Naive thymus-derived CD4-positive, alpha-beta T cell (primary cell): ENCODE data around the gene NTM. TPM values are rescaled to one million over a fixed set of nuclear protein-coding genes. Genes with fewer than 3 reads are reported as not detected.

ENCODE experiments used
- ATAC-seq: fragments of 150-1000 bp; cut with Tn5 transposase; 2 replicates; pipeline ENCODE4 v1.10.0; 2021; ENCODE audit warnings: mild to moderate bottlenecking, moderate library complexity
- CTCF ChIA-PET: fragments of 350-600 bp; sonication (Branson Sonifier 250); formaldehyde crosslinking; loops from one replicate; lab custom pipeline; 2021; ENCODE audit warnings: antibody characterized with exemption; lab: Charles Lee
- POLR2A ChIA-PET: fragments of 350-600 bp; sonication (Branson Sonifier 250); formaldehyde crosslinking; loops from one replicate; lab custom pipeline; 2021; ENCODE audit warnings: antibody characterized with exemption, inconsistent platforms; lab: Charles Lee
- DNase-seq, 9 donors: peaks; one replicate each; pipeline versions ENCODE4 v3.0.0 to v3.0.0-alpha.2; 2020 to 2022; ENCODE audit warnings: mixed read lengths in 1 of 9
- H3K27ac ChIP-seq: one replicate; pipeline ENCODE4 v1.7.0; 2013; ENCODE audit warnings: mild to moderate bottlenecking, low read depth, low read length, moderate library complexity
- H3K27me3 ChIP-seq, 2 donors: one replicate each; pipeline ENCODE4 v1.7.0; 2013; ENCODE audit warnings: low read length in 2 of 2, mild to moderate bottlenecking in 2 of 2, moderate library complexity in 2 of 2; ENCODE audit not compliant: control insufficient read depth in 2 of 2, insufficient read depth in 2 of 2
- H3K36me3 ChIP-seq, 3 experiments: 1 replicate in 2 of 3; 2 replicates in 1 of 3; pipeline ENCODE4 v1.7.0; 2013; ENCODE audit warnings: low read length in 3 of 3, mild to moderate bottlenecking in 3 of 3, moderate library complexity in 1 of 3; ENCODE audit not compliant: insufficient read depth in 3 of 3, control insufficient read depth in 2 of 3
- H3K4me1 ChIP-seq, 2 donors: one replicate each; pipeline ENCODE4 v1.7.0; 2013; ENCODE audit warnings: low read length in 2 of 2, mild to moderate bottlenecking in 2 of 2, moderate library complexity in 1 of 2; ENCODE audit not compliant: control insufficient read depth in 2 of 2, insufficient read depth in 2 of 2
- H3K4me3 ChIP-seq: 2 replicates; pipeline ENCODE4 v1.7.0; 2013; ENCODE audit warnings: mild to moderate bottlenecking, low read length
- H3K9me3 ChIP-seq, 3 experiments: 1 replicate in 2 of 3; 2 replicates in 1 of 3; pipeline ENCODE4 v1.7.0; 2013; ENCODE audit warnings: low read length in 3 of 3; ENCODE audit not compliant: control insufficient read depth in 2 of 3
- H3K27ac Mint-ChIP-seq, 9 donors: one replicate each; pipeline ENCODE4 v1.8.0; 2020 to 2022; ENCODE audit warnings: mixed read lengths in 9 of 9, mild to moderate bottlenecking in 8 of 9, moderate library complexity in 5 of 9, inconsistent platforms in 2 of 9
- H3K27me3 Mint-ChIP-seq, 5 donors: one replicate each; pipeline ENCODE4 v1.8.0; 2021 to 2022; ENCODE audit warnings: mixed read lengths in 5 of 5, mild to moderate bottlenecking in 1 of 5
- H3K36me3 Mint-ChIP-seq, 5 donors: one replicate each; pipeline ENCODE4 v1.8.0; 2020 to 2022; ENCODE audit warnings: mixed read lengths in 5 of 5, mild to moderate bottlenecking in 3 of 5, inconsistent platforms in 1 of 5
- H3K4me1 Mint-ChIP-seq, 7 donors: one replicate each; pipeline ENCODE4 v1.8.0; 2020 to 2022; ENCODE audit warnings: mixed read lengths in 7 of 7, mild to moderate bottlenecking in 3 of 7, inconsistent platforms in 1 of 7
- H3K4me3 Mint-ChIP-seq, 10 donors: one replicate each; pipeline ENCODE4 v1.8.0; 2020 to 2022; ENCODE audit warnings: mild to moderate bottlenecking in 10 of 10, mixed read lengths in 10 of 10, moderate library complexity in 6 of 10, inconsistent platforms in 2 of 10
- H3K9me3 Mint-ChIP-seq, 11 donors: one replicate each; pipeline ENCODE4 v1.8.0; 2020 to 2022; ENCODE audit warnings: mixed read lengths in 11 of 11, mild to moderate bottlenecking in 4 of 11, inconsistent platforms in 1 of 11, moderate library complexity in 1 of 11
- intact Hi-C, 2 donors: fragments of 100-400 bp; cut with micrococcal nuclease; formaldehyde crosslinking; loops; one replicate each; pipeline ENCODE4 v1.15.1; 2023
- polyA plus RNA-seq, 2 donors: library from polyadenylated mRNA; unstranded; fragments of 300-500 nt; fragmentation: Illumina TruSeq; gene quantifications; one replicate each; pipeline ENCODE4 v1.2.3, GENCODE V29; 2021
- total RNA-seq, 6 experiments: library from RNA in 5 of 6; stranded (reverse) in 5 of 6; gene quantifications; 1 replicate in 5 of 6; 2 replicates in 1 of 6; pipeline ENCODE4 v1.2.3 and lab custom pipeline; 2021 to 2026

Gene NTM
- total and polyA plus RNA-seq, 7 experiments from 2014 or later = not detected

- Mint-ChIP-seq H3K4me3 (no peak overlapping the region), H3K27ac (no peak overlapping the region), H3K27me3 (peaks cover 0 to 6% (median 0%) of the 10 kb centered on the region in 5 donors), H3K36me3 (no peaks in the 10 kb centered on the region), H3K4me1 (no peaks in the 10 kb centered on the region), H3K9me3 (peaks cover 0 to 6% (median 0%) of the 10 kb centered on the region in 11 donors)
- H3K36me3 ChIP-seq = no peaks in the 10 kb centered on the region
- no peaks in the 10 kb centered on the region for H3K4me1 ChIP-seq
- H3K4me3 ChIP-seq = no peak overlapping the region
- H3K27ac ChIP-seq = no peak overlapping the region
- no peaks in the 10 kb centered on the region for H3K27me3 ChIP-seq
- intact Hi-C loops = no loop called here
- ChIA-PET CTCF (no interaction called here), POLR2A (no interaction called here)
- DNase-seq (no peak), ATAC-seq (peak; percentile 22)
- no peaks in the 10 kb centered on the region for H3K9me3 ChIP-seq
These were observed 77.5 kb downstream of the NTM start for GRCh38 chr11:131447898-131448297.

DNA sequence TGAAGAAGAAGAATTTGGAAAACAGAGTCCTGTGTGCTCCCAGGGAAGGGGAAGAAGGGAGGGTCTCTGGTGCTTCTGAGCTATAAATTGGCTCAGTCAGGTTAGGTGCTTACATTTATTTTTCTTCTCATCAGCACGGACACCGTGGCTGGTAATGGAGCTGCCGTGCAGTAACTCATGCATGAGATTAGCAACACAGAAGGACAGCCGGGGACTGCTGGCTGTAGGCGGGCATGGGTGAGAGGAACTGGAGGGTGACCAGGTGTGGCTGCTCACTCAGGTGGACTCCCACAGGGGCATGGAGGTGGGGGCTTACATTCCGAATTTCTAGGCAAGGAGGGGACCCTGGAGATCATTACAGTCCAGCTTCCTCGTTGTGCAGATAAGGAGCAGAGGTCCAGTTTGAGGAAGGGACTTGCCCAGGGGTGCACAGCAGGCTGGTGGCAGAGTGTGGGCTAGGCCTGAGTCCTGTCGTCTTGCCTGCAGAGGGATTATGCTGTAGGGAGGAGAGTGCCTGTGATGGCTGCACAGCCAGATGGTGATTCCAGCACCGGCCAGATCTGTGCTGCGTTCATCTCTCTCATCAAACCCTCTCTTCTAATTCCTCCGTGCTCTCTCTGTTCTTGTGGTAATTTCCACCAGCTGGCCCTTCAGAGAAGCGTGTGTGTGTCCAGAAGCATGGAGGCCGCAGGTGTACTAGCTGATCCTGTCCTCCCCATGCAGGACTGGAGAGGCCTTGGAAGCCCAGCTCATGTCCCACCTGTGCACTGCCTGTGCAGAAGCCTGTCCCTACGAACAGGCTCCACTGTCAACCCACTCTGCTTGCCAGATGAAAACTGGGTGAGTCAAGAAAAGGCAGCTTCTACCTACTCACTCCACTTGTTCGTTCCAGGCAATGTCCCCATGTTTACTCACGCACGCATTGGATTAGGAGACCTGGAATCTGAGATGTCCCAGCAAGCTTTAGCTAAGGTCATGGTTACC, 78.9 kb downstream of the NTM start:
- H3K27ac Mint-ChIP-seq = no peak overlapping the region
- H3K27ac ChIP-seq = no peak overlapping the region
- H3K36me3 Mint-ChIP-seq = no peaks in the 10 kb centered on the region
- H3K36me3 ChIP-seq = no peaks in the 10 kb centered on the region
- H3K4me1 Mint-ChIP-seq = no peaks in the 10 kb centered on the region
- no peak overlapping the region for H3K4me3 Mint-ChIP-seq
- CTCF ChIA-PET = no interaction called here
- DNase-seq = no peak
- POLR2A ChIA-PET = no interaction called here
- intact Hi-C loops = no loop called here
- peaks cover 0 to 6% (median 0%) of the 10 kb centered on the region in 5 donors for H3K27me3 Mint-ChIP-seq
- H3K9me3 ChIP-seq = no peaks in the 10 kb centered on the region
- ATAC-seq = no peak
- H3K4me1 ChIP-seq = no peaks in the 10 kb centered on the region
- no peak overlapping the region for H3K4me3 ChIP-seq
- H3K27me3 ChIP-seq = no peaks in the 10 kb centered on the region
- H3K9me3 Mint-ChIP-seq = peaks cover 0 to 6% (median 0%) of the 10 kb centered on the region in 11 donors

- H3K27ac Mint-ChIP-seq = no peak overlapping the region
- no peak overlapping the region for H3K4me3 Mint-ChIP-seq
- ChIA-PET CTCF (no interaction called here), POLR2A (no interaction called here)
- H3K4me3 ChIP-seq = no peak overlapping the region
- DNase-seq = no peak
- intact Hi-C loops = no loop called here
- no peaks in the 10 kb centered on the region for H3K4me1 Mint-ChIP-seq
- H3K4me1 ChIP-seq = no peaks in the 10 kb centered on the region
- peaks cover 0 to 11% (median 0%) of the 10 kb centered on the region in 5 donors for H3K27me3 Mint-ChIP-seq
- H3K27ac ChIP-seq = no peak overlapping the region
- no peaks in the 10 kb centered on the region for H3K9me3 ChIP-seq
- no peak for ATAC-seq
- no peaks in the 10 kb centered on the region for H3K36me3 ChIP-seq
- no peaks in the 10 kb centered on the region for H3K36me3 Mint-ChIP-seq
- H3K27me3 ChIP-seq = no peaks in the 10 kb centered on the region
- peaks cover 0 to 9% (median 0%) of the 10 kb centered on the region in 11 donors for H3K9me3 Mint-ChIP-seq
These were observed 84.1 kb downstream of the NTM start for GRCh38 chr11:131454490-131454889.

- peaks cover 0 to 11% (median 0%) of the 10 kb centered on the region in 5 donors for H3K27me3 Mint-ChIP-seq
- CTCF ChIA-PET = no interaction called here
- POLR2A ChIA-PET = no interaction called here
These were observed 84.6 kb downstream of the NTM start for GRCh38 chr11:131454989-131455388.

DNA sequence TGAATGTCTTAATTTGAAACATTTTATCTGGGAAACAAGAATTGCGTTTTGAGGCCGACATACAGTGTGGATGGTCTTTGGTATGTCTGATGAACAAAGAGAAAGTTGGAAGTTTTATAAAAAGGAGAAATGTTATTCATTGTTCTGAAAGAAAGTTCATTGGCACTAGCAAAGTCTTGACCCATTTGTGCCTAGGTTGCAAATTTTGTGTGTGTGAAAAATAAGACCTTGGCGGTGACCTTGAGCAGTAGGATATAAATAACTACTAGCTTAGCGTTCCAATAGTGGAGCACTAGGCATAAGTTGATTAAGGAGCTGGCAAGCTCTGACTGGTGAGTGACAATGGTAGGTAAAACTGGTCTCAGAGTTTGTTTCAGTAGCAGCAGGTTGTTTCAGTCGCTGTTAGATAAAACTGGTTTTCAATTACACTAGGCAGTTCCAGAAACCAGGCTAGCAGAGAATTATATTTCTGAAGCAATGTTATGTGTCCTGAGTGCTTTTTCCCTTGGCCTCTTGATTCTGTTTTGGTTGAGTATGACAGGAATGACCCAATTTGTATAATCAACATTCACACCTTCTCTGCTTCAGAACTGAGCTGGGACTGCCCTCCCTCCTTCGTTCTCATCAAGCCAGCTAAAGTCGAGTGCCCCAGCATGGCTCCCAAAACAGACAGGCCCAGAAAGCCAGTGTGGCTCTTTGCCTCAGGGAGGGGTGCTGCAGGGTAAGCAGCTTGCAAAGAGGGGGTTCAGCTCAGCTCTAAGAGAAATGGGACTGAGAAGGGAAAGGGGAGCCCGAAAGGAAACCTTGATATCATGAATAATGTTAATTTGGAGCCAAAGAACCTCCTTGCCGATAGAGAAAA, 85.7 kb downstream of the NTM start:
- no peak overlapping the region for H3K27ac ChIP-seq
- Mint-ChIP-seq H3K4me3 (no peak overlapping the region), H3K4me1 (no peaks in the 10 kb centered on the region), H3K36me3 (no peaks in the 10 kb centered on the region), H3K27me3 (peaks cover 0 to 10% (median 0%) of the 10 kb centered on the region in 5 donors), H3K9me3 (peaks cover 0 to 8% (median 1%) of the 10 kb centered on the region in 11 donors), H3K27ac (no peak overlapping the region)
- H3K27me3 ChIP-seq = no peaks in the 10 kb centered on the region
- POLR2A ChIA-PET = no interaction called here
- H3K36me3 ChIP-seq = no peaks in the 10 kb centered on the region
- no peaks in the 10 kb centered on the region for H3K9me3 ChIP-seq
- no peak for ATAC-seq
- no peak overlapping the region for H3K4me3 ChIP-seq
- CTCF ChIA-PET = no interaction called here
- H3K4me1 ChIP-seq = no peaks in the 10 kb centered on the region
- no peak for DNase-seq
- intact Hi-C loops = no loop called here

More at GRCh38 chr11:131454989-131455388, 84.6 kb downstream of the NTM start:
- intact Hi-C loops = no loop called here
- H3K9me3 Mint-ChIP-seq = peaks cover 0 to 9% (median 1%) of the 10 kb centered on the region in 11 donors
- H3K27ac Mint-ChIP-seq = no peak overlapping the region
- Histone ChIP-seq H3K9me3 (no peaks in the 10 kb centered on the region), H3K4me1 (no peaks in the 10 kb centered on the region), H3K27ac (no peak overlapping the region), H3K27me3 (no peaks in the 10 kb centered on the region), H3K4me3 (no peak overlapping the region), H3K36me3 (no peaks in the 10 kb centered on the region)
- DNase-seq (no peak), ATAC-seq (no peak)
- no peaks in the 10 kb centered on the region for H3K4me1 Mint-ChIP-seq
- no peak overlapping the region for H3K4me3 Mint-ChIP-seq
- H3K36me3 Mint-ChIP-seq = no peaks in the 10 kb centered on the region

DNA sequence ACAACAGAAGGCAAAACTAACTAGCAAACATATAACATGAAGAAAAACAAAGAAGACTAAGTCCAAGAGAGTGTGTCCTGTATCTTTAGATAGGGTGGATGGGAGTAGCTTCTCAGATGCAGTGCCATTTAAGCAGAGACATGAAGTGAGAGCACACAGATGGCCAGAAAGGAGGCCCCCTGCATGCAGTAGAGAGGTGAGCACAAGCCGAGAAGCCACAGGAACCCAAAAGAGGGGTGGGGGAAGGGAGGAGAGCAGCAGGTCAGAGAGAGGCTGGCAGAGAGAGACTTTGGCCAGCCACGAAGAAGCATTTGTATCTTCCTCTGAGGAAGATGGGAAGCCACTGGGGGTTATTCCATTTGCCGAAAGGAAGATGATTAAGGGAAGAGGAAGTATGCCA, 86.7 kb downstream of the NTM start:
- no peaks in the 10 kb centered on the region for H3K36me3 ChIP-seq
- intact Hi-C loops = no loop called here
- CTCF ChIA-PET = no interaction called here

More for the DNA sequence above, 86.7 kb downstream of the NTM start:
- POLR2A ChIA-PET = no interaction called here
- no peaks in the 10 kb centered on the region for H3K27me3 ChIP-seq
- no peak overlapping the region for H3K4me3 ChIP-seq
- DNase-seq = no peak
- Mint-ChIP-seq H3K27me3 (peaks cover 0 to 5% (median 0%) of the 10 kb centered on the region in 5 donors), H3K4me3 (no peak overlapping the region), H3K9me3 (peaks cover 0 to 6% (median 0%) of the 10 kb centered on the region in 11 donors), H3K27ac (no peak overlapping the region), H3K4me1 (no peaks in the 10 kb centered on the region), H3K36me3 (no peaks in the 10 kb centered on the region)
- H3K4me1 ChIP-seq = no peaks in the 10 kb centered on the region
- no peaks in the 10 kb centered on the region for H3K9me3 ChIP-seq
- no peak overlapping the region for H3K27ac ChIP-seq
- ATAC-seq = no peak
